Fibroblast of pulmonary artery (primary cell): ENCODE results near the gene INTS14.
"Not testable (repeated sequence)": the region's sequence is repeated elsewhere in the genome, so short reads cannot be mapped to it uniquely, and the experiment has no call there.

Experiments used
- DNase-seq: peaks from one replicate; pipeline ENCODE4 v3.0.0-alpha.2; 2010; ENCODE audit warnings: low read depth
- H3K4me3 ChIP-seq: replicated peaks from 2 replicates; pipeline ENCODE4 v1.5.1; 2011; ENCODE audit warnings: low read depth, mild to moderate bottlenecking, control low read depth, low read length, moderate library complexity
- CTCF ChIP-seq: IDR thresholded peaks from 2 replicates; pipeline ENCODE4 v1.5.1; 2011; ENCODE audit warnings: mild to moderate bottlenecking, control low read depth, low read length, inconsistent platforms; ENCODE audit errors: missing control alignments

Gene INTS14

GRCh38 chr15:65619626-65620290 lies 8.8 kb upstream of the INTS14 start:
- peak; percentile 20 for DNase-seq
- TF ChIP-seq CTCF, result no peak
- no peak overlapping the region for H3K4me3 ChIP-seq

- H3K4me3 ChIP-seq, result no peak overlapping the region
- TF ChIP-seq CTCF, result no peak
- no peak for DNase-seq
Observed at GRCh38 chr15:65618560-65619109, 7.7 kb upstream of the INTS14 start.

- not testable (repeated sequence) for DNase-seq, H3K4me3 ChIP-seq
Observed at GRCh38 chr15:65615887-65616286, 5.0 kb upstream of the INTS14 start.

GRCh38 chr15:65612949-65613744 lies 2.2 kb upstream of the INTS14 start:
- DNase-seq, result no peak
- no peak overlapping the region for H3K4me3 ChIP-seq
- no peak for TF ChIP-seq CTCF

GRCh38 chr15:65612616-65612946 lies 1.6 kb upstream of the INTS14 start:
- H3K4me3 ChIP-seq, result no peak overlapping the region
- no peak for TF ChIP-seq CTCF
- DNase-seq, result no peak

- no peak for DNase-seq
- no peak for TF ChIP-seq CTCF
- H3K4me3 ChIP-seq, result peak overlapping the region; percentile 82
Observed at GRCh38 chr15:65611888-65612615, 1.1 kb upstream of the INTS14 start.

- DNase-seq, result no peak
- TF ChIP-seq CTCF, result no peak
- no peak overlapping the region for H3K4me3 ChIP-seq
Observed at GRCh38 chr15:65603559-65603958, 7.4 kb downstream of the INTS14 start.
